GM18907 (cell line): ENCODE measurements around the gene R3HDM1.
"Not testable (repeated sequence)": the region's sequence is repeated elsewhere in the genome, so short reads cannot be mapped to it uniquely, and the experiment has no call there.

Source experiments
- ATAC-seq: cut with Tn5 transposase; IDR thresholded peaks from one replicate; pipeline ENCODE4 v1.9.1; 2021; ENCODE audit warnings: mild to moderate bottlenecking, moderate library complexity; ENCODE audit not compliant: unreplicated experiment

The R3HDM1 gene

DNA sequence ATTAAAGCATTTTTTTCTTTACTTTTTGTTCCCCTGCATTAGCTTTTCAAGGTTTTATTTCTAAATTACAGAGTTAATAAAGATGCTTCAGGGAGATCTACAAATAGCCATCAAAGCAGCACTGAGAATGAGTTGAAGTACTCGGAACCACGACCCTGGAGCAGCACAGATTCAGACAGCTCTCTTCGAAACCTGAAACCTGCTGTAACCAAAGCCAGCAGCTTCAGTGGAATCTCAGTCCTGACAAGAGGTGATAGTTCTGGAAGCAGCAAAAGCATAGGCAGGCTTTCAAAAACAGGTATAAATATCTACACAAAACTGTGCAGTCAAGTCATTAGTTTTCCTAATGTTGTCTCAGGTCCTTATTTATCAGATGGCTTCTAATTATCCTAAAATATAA lies 107.5 kb downstream of the R3HDM1 start:
- ATAC-seq, result no peak

DNA sequence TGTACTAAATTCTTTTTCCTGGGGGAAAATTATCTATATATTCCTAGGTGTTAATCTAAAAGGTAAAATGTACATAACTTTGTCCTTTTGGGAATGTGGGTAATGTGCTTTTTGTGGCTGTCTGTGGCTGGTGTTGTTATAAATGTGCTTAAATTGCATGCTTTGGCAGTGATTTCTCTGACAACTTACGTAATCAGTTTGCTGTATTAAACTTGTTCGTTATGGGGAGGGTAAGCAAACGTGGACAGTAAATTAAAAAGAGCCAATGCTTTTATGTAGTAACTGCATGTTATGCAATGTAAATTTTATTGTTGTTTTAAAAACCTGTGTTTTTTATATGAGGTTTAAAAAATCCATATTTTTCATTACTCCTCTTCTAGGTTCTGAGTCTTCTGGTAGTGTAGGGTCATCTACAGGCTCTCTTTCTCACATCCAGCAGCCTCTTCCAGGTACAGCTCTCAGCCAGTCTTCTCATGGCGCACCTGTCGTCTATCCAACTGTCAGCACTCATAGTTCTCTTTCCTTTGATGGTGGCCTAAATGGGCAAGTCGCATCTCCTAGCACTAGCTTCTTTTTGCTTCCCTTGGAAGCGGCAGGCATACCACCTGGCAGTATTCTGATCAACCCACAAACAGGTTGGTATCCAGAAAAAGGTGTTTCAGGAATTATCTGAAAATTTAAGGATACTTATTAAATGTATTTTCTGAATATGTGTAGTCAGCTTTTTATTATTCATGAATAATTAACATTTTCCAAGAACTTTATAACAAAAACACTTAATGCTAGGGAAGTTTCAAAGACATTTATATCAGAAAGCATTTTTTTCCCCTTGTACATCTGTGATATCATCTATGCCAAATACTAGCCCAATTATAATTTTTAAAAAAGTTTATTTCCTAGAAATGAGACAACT lies 110.1 kb downstream of the R3HDM1 start:
- no peak for ATAC-seq

DNA sequence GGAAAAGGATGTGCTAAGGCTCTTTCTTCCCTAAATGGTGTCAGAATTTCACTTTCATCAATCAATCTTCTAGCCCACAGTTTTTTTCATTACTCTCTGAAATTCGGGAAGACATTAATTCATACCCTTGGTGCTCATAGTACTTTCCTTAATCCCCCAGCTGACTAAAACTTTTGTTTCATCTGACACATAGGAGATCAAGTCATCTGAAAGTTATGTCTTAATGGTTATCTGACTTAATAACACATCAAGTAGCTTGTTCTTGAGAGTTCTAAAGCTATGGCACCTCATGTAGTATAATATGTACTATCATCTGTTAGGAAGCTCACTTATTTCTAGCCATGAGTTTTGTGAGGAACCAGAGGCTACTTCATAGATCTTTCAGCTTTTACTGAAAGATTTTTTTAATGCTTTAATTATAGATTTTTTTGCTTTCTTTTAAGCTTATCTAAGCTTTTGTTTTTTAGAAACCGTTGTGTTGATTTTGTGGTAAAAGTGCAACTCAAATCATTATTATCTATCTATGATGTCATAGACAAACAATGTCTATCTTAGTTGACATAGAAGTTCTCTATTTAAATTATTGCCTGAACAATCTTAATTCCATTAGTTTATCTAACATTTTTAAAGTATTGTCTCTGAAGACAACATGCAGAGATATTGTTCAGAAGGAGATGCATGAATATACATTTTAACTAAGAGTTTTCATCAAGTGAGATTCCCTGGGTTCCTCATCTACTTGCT lies 116.7 kb downstream of the R3HDM1 start:
- no peak for ATAC-seq

DNA sequence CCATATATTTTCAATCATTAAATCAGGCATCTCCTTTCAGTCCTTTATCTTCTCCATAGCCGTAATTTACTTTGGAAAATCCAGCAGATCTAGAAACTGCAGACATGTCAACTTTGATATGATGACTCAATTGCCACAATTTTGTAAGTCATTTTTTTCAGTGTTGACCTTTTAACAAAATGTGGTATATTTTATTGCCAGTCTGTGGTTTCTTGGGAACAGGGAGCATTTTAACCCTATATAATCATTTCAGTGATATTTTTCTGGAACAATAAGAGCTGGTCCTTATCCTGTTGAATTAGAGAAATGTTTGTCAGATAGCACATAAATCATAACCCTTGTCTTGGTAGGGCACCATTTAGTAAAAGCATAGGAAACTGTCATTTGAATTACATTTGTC lies 119.4 kb downstream of the R3HDM1 start:
- no peak for ATAC-seq

DNA sequence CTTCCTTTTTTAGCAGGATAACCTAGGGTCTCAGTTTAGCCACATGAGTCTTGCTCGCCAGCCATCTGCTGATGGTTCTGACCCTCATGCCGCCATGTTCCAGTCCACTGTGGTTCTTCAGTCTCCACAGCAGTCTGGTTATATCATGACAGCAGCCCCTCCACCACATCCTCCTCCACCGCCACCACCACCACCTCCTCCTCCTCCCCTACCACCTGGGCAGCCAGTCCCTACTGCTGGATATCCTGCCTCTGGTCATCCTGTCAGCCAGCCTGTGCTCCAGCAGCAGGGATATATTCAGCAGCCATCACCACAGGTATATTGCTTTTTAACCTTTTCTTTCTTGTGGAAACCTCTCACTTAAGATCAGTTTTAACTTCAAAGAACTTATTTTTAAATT lies 120.4 kb downstream of the R3HDM1 start:
- no peak for ATAC-seq

DNA sequence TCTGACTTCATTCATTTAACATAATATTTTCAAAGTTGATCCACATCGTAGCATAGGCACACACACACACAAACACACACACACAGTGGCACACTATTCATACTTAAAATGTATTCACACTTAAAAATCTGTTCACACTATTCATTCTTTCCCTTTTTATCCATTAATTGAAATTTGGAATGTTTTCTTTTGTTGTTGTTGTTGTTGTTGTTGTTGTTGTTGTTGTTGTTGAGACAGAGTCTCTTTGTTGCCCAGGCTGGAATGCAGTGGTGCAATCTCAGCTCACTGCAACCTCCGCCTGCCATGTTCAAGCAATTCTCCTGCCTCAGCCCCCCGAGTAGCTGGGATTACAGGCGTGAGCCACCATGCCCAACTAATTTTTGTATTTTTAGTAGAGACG lies 123.0 kb downstream of the R3HDM1 start:
- not testable (repeated sequence) for ATAC-seq

DNA sequence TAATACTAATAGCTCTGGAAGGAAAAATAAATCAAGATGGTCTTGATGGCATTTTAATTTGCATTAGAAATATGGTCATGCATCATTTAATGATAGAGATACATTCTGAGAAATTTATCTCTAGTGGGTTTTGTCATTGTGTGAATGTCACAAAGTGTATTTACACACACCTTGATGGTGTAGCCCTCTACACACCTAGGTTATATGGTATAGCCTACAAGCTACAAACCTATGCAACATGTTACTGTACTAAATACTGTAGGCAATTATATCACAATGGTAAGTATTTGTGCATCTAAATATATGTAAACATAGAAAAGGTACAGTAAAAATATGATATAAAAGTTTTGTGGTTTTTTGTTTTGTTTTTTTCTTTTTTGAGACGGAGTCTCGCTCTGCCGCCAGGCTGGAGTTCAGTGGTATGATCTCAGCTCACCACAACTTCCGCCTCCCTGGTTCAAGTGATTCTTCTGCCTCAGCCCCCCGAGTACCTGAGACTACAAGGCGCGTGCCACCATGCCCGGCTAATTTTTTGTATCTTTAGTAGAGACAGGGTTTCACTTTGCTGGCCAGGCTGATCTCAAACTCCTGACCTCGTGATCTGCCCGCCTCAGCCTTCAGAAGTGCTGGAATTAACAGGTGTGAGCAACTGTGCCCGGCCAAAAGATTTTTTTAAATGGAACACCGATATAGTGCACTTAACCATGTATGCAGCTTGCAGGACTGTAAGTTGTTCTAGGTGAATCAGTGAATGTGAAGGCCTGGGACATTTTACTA lies 126.7 kb downstream of the R3HDM1 start:
- ATAC-seq, result no peak

DNA sequence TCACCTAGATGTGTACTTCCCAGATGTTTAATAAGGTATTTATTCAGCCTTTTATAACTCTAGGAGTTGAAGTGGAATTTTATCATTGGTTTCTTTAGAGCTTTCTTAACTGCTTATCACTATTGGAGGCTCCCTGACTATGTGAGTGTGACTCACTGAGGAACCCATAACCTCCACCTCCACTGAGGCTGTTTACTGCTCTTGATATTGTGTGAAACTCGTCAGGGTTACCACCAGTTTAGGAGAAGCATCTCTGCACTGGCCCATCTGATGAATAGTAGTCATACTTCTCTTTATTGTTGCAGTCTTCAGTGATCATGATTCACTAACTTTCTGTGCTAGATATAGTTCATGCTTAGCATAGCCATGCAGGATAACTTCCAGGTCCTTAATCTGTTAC lies 130.8 kb downstream of the R3HDM1 start:
- no peak for ATAC-seq

DNA sequence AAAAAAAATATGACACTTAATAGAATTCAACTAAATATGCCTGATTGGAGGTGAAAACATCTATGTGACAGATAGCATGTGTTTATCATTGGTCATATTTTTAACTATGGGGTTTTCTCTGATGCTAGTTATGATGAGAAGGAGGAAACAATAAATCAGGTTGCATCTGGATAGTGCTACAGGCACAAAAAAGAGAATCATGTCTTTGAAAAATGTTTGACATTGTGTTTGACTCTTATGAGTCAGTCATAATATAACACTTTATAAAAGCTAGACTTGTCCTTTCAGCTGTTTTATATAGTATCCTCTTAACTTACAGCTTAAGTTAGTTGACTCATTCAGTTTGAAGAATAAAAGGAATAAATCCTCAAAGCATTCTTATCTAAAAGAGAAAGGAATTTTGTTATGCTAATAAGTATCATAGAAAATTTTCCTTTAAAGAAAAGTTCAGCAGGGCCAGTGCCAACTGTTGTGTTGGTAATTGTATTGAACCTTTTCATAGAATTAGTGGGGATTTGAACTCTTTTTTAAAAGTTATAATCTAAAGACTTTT lies 131.9 kb downstream of the R3HDM1 start:
- ATAC-seq, result no peak

DNA sequence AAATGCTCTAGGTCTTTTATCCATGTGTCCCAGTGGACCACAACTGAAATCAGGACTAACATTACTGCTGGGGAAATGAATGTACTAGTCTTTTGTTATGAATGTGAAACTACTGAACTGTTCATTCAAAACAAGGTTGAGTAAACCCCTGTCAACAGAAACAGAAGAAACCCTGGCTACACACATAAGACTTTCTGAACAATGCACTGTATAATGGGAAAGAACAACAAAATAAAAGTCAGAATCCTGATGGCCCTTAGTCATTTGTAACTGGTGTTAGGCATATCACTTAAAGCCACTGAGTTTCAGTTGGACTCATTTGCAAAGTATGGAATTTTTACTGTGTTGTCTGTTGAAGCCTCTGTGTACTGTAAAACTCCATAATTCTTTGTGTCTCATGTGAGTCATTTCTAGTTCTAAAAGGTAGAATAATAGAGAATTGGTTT lies 133.4 kb downstream of the R3HDM1 start:
- peak; percentile 84 for ATAC-seq

DNA sequence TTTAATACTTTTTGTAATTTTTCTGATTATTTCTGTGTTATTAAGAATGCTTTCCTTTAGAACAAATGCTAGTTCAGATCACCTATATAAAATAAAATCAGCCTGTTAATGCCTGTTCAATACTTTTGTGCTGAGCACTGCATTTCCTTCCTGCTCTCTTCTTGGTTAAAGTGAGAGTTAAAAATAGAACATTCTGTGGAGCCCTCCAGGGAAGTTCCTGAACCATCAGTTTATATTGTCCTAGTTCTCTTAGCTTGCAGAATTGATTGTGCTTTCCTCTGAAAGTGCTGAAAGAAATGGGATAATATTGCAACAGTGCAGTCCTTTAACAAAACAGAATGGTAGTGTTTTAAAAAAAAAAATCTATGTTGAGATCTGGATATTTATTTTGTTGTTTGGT lies 135.8 kb downstream of the R3HDM1 start:
- ATAC-seq, result no peak

DNA sequence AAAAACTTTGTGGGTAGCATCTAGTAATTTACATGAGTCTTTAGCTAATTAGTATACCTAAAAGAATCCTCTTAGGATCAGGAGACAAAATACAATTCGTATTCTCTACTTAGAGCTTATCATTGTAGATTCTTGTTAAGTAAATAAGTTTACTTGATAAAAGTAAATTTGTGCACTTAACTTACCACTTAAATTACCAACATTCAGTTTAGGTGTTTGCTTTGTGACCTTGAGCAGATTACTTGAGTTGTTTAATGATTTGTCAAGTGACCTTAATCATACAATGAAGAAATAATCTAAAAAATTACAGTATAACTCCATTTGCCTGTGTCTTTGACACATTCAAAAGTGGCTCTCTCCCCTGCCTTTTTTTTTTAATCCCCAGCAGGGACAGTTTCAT lies 143.2 kb downstream of the R3HDM1 start:
- ATAC-seq, result no peak

DNA sequence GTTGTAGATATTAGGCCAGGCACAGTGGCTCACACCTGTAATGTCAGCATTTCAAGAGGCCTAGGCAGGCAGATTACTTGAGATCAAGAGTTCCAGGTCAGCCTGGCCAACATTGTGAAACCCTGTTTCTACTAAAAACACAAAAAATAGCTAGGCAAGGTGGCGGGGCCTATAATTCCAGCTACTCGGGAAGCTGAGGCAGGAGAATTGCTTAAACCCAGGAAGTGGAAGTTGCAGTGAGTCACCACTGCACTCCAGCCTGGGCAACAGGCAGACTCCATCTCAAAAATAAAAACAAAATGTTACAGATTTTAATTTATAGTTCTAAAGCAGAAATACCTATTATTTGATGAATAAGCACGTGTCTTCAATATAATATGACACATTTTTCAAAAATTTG lies 144.7 kb downstream of the R3HDM1 start:
- no peak for ATAC-seq

DNA sequence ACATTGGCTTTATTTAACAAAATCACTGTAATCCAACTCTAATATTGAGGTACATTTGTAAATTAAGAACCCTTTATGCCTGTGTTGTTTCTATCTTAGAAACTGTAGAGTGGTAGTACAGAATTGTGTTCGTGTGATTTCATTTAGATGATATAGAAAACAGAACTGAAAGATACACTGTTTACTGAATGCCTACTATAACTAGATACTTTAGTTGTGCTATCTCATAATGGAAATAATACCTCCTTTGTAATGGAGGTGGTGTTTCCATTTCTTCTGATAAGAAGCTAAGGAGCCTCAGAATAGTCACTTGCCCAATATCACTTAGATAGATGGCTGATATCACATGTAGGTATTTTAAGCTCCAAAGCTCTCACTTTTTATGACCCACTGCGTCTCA lies 147.8 kb downstream of the R3HDM1 start:
- no peak for ATAC-seq

DNA sequence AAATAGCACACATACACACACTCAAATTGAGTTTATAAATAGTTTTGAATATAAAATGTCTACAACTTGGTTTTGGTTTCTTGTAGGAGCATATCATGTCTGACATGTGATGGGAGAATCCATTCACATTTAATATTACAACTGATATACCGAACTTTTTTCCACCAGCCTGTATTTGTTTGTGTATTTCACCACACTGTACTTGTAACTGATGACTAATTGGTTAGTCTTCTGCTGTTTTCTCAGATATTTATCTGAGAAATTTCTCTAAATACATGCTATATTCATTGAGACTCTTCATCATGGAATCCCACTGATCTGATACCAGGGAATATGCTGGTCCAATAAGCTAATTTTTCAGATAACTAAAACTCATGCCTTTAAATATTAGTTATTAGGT lies 154.1 kb downstream of the R3HDM1 start:
- no peak for ATAC-seq

DNA sequence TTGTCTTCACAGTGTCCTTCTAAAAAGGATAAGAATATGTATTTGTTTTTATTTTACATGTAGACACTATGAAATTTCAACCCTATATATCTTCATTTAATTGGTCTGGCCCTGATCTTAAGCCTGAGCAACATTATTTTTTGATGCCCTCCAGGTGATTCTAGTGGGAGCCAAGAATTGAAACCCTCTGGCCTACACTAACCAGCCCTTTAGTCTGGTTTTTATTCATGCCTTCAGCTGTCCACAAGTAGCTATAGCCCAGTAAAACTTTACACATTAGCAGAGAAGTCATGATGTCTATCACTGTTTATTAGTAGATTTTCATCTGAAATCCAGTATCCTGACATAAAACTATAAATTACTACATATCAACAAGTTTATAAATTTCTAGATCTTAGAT lies 157.7 kb downstream of the R3HDM1 start:
- ATAC-seq, result no peak

DNA sequence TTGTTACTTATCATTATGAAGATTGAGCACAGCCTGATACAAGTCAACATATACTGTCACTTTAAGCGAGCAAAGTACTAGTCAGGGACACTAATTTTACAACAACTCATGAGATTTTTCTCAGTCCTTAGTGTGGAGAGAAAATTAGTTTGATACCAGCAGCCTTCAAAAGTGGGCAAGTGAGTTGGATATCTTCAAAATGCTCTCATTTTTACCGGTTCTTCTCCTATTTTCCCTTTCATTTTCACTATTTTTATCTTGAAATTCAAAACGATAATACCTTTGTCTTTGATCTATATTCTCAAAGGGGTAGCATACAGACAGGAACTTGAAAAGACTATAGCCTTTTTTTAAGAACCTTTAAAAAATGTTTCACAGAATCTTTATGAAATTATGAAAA lies 158.4 kb downstream of the R3HDM1 start:
- ATAC-seq, result no peak

DNA sequence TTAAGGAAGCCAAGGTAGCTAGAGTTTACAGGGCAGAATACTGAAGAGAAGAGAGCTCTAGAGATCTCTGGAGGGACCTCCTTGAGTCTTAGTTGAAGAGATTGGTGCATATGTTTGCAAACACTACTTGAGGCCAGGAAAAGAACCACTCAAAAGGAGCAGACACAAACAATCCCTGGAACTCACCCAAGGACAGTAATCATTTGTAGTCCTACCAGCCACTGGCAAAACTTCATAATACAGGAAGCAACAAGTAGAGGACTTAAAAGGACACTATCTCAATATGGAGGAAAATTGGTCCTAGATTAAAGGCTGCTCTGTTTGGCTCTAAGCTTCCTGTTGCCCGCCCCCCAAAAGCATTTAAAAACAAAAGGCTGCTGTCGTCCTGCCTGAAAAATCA lies 163.4 kb downstream of the R3HDM1 start:
- ATAC-seq, result no peak

DNA sequence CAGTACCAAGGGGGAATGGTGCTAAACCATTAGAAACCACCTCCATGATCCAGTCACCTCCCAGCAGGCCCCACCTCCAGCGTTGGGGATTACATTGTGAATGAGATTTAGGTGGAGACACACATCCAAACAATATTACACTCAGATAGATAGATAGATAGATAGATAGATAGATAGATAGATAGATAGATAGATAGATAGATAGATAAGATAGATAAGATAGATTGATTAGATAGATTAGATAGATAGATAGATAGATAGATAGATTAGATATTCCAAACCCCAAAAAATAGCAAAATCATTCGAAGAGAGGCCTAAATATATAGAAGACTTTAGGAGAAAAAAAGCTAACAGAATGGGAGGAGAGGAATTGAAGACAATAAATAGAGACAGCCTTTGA lies 167.6 kb downstream of the R3HDM1 start:
- ATAC-seq, result no peak

DNA sequence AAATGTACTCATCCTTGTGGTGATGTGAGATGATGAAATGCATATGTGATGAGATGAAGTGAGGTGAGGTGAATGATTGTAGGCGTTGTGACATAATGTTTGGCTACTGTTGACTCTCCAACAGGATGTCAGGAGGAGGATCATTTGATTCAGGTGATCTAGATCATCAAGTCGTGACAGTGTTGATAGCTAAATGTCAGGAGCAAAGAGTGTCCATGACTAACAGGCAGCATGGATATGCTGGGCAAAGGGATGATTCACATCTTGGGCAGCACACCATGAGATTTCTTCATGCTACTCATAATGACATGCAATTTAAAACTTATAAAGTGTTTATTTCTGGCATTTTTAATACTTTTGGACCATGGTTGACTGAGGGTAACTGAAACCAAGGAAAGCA lies 170.2 kb downstream of the R3HDM1 start:
- no peak for ATAC-seq

DNA sequence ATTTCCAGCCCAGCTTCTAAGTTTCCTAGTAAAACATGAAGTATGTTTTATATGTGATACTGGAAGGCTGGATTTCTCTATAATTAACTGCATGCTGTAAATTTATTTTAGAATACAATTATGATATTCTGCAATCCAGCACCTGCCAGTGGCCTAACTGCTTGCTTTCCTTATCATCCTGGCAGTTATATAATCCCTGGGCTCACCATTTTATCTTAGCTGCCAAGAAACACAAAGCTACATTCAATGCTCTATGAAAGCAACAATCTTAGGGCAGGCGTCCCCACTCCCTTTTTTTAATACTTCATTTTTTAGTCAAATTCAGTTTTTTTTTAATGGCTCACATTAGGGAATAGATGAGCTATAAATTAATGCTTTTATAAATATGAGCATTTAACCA lies 172.0 kb downstream of the R3HDM1 start:
- ATAC-seq, result no peak
